Memory B cell (primary cell): Measurements from ENCODE around the gene NPS.

Experiments
- ATAC-seq: fragments of 150-1000 bp; cut with Tn5 transposase; 2 replicates; pipeline ENCODE4 v1.10.0; 2021; ENCODE audit warnings: low read depth, mild to moderate bottlenecking, moderate library complexity
- DNase-seq, 2 donors: peaks; one replicate each; pipeline ENCODE4 v3.0.0; 2022; ENCODE audit warnings: low spot score in 2 of 2
- H3K27ac Mint-ChIP-seq: one replicate; pipeline ENCODE4 v1.8.0; 2022; ENCODE audit warnings: mild to moderate bottlenecking, moderate library complexity, mixed read lengths
- H3K27me3 Mint-ChIP-seq: one replicate; pipeline ENCODE4 v1.8.0; 2022; ENCODE audit warnings: mixed read lengths
- H3K36me3 Mint-ChIP-seq: one replicate; pipeline ENCODE4 v1.8.0; 2022; ENCODE audit warnings: mild to moderate bottlenecking, mixed read lengths
- H3K4me1 Mint-ChIP-seq: one replicate; pipeline ENCODE4 v1.8.0; 2022; ENCODE audit warnings: mixed read lengths
- H3K4me3 Mint-ChIP-seq: one replicate; pipeline ENCODE4 v1.8.0; 2022; ENCODE audit warnings: mild to moderate bottlenecking, moderate library complexity, mixed read lengths
- H3K9me3 Mint-ChIP-seq: one replicate; pipeline ENCODE4 v1.8.0; 2022; ENCODE audit warnings: mixed read lengths

Gene NPS, protein sequence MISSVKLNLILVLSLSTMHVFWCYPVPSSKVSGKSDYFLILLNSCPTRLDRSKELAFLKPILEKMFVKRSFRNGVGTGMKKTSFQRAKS

DNA sequence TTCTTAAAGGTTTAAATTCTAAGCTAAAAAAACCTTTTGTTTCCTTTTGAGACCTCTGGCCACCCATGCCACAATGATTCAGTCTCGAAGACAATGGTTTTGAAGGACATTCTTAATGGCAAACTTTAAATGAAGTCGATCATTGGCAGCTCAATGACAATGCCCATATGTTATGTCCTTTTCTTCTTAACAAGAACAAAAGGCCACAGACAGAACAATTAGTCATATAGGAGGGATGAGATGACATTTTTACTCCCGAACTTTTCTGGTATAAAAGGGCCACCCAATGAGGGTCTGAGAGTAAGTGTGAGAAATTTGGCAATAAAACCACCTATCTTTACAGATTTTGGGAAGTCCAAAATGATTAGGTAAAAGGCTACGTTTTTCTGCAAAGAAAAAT, at the start of gene NPS:
Gene NPS, plus strand, starts transcription at position 301 of the 400 bp plus-strand sequence. Its CDS starts 60 bp downstream, at position 361.
- H3K36me3 Mint-ChIP-seq, result no peaks in the 10 kb centered on the region
- H3K27me3 Mint-ChIP-seq, result no peaks in the 10 kb centered on the region
- H3K4me3 Mint-ChIP-seq, result no peak within 1 kb of the TSS
- H3K27ac Mint-ChIP-seq, result no peak within 1 kb of the TSS
- peaks cover 13% of the 10 kb centered on the region for H3K9me3 Mint-ChIP-seq
- ATAC-seq (no peak), DNase-seq (no peak)
- no peaks in the 10 kb centered on the region for H3K4me1 Mint-ChIP-seq

- Mint-ChIP-seq H3K9me3 (peaks cover 2% of the 10 kb centered on the region), H3K4me3 (no peak overlapping the region), H3K4me1 (no peaks in the 10 kb centered on the region), H3K27me3 (no peaks in the 10 kb centered on the region), H3K36me3 (no peaks in the 10 kb centered on the region), H3K27ac (no peak overlapping the region)
- DNase-seq (no peak), ATAC-seq (no peak)
These were observed 49.0 kb upstream of the NPS start for GRCh38 chr10:127500127-127500526.

DNA sequence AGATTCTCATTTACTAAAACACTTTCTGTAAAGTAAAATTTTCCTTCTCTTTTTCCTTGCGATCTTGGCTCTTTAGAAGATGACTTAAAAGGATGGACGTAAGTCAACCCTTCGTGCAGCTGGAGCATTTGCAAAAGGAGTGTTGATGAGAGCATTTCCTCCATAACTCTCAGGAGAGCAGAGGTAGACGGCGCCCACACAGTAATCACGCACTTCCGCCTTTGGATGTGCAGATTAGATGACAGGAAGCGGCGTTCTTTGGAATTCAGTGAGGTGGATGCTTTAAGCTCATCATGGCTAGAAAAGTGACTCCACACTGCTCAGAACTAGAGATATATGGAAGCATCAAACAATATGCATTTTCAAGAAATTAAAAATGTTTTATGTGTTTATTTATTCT, 43.0 kb upstream of the NPS start:
- H3K9me3 Mint-ChIP-seq, result no peaks in the 10 kb centered on the region
- H3K4me1 Mint-ChIP-seq, result no peaks in the 10 kb centered on the region
- no peak overlapping the region for H3K27ac Mint-ChIP-seq
- DNase-seq (no peak), ATAC-seq (no peak)
- no peaks in the 10 kb centered on the region for H3K36me3 Mint-ChIP-seq
- no peak overlapping the region for H3K4me3 Mint-ChIP-seq
- H3K27me3 Mint-ChIP-seq, result no peaks in the 10 kb centered on the region

DNA sequence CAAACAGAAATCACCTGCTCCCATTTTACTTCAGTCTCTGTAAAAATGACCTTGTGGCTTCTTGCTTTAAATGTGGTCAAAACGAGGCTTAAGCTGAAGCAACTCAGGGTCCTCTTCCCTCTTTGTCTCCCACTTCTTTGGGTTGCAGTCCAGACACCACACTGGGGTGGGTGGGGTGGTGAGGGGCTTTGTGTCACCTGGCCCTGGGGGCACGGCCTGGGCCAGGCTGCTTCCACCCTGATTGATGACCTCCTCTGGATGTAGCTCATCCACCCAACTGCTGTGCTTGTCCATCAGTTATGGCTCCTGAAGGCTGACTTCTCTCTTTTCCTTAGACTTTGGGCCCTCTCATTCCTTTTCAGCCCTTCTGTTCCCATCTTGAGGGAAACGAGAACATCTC, 26.8 kb upstream of the NPS start:
- DNase-seq, result no peak
- no peak overlapping the region for H3K27ac Mint-ChIP-seq
- peaks cover 3% of the 10 kb centered on the region for H3K9me3 Mint-ChIP-seq
- no peak overlapping the region for H3K4me3 Mint-ChIP-seq
- no peaks in the 10 kb centered on the region for H3K4me1 Mint-ChIP-seq
- H3K27me3 Mint-ChIP-seq, result no peaks in the 10 kb centered on the region
- no peak for ATAC-seq
- no peaks in the 10 kb centered on the region for H3K36me3 Mint-ChIP-seq

- H3K36me3 Mint-ChIP-seq, result no peaks in the 10 kb centered on the region
- no peaks in the 10 kb centered on the region for H3K27me3 Mint-ChIP-seq
- no peak overlapping the region for H3K27ac Mint-ChIP-seq
- no peaks in the 10 kb centered on the region for H3K4me1 Mint-ChIP-seq
- H3K4me3 Mint-ChIP-seq, result no peak overlapping the region
- no peak for ATAC-seq
- no peak for DNase-seq
- peaks cover 5% of the 10 kb centered on the region for H3K9me3 Mint-ChIP-seq
These were observed 25.6 kb upstream of the NPS start for GRCh38 chr10:127523476-127523875.

GRCh38 chr10:127524229-127524628, 24.9 kb upstream of the NPS start:
- H3K4me3 Mint-ChIP-seq, result no peak overlapping the region
- no peaks in the 10 kb centered on the region for H3K27me3 Mint-ChIP-seq
- H3K9me3 Mint-ChIP-seq, result peaks cover 7% of the 10 kb centered on the region
- no peak for DNase-seq
- H3K4me1 Mint-ChIP-seq, result no peaks in the 10 kb centered on the region
- no peak overlapping the region for H3K27ac Mint-ChIP-seq
- no peak for ATAC-seq
- H3K36me3 Mint-ChIP-seq, result no peaks in the 10 kb centered on the region

GRCh38 chr10:127524908-127525665, 24.0 kb upstream of the NPS start:
- H3K4me1 Mint-ChIP-seq, result no peaks in the 10 kb centered on the region
- ATAC-seq (no peak), DNase-seq (no peak)
- H3K27ac Mint-ChIP-seq, result no peak overlapping the region
- H3K36me3 Mint-ChIP-seq, result no peaks in the 10 kb centered on the region
- H3K27me3 Mint-ChIP-seq, result no peaks in the 10 kb centered on the region
- peaks cover 5% of the 10 kb centered on the region for H3K9me3 Mint-ChIP-seq
- H3K4me3 Mint-ChIP-seq, result no peak overlapping the region

- no peaks in the 10 kb centered on the region for H3K27me3 Mint-ChIP-seq
- no peak overlapping the region for H3K27ac Mint-ChIP-seq
- no peaks in the 10 kb centered on the region for H3K36me3 Mint-ChIP-seq
- H3K9me3 Mint-ChIP-seq, result peaks cover 4% of the 10 kb centered on the region
- ATAC-seq, result no peak
- no peaks in the 10 kb centered on the region for H3K4me1 Mint-ChIP-seq
- H3K4me3 Mint-ChIP-seq, result no peak overlapping the region
- no peak for DNase-seq
These were observed 23.4 kb upstream of the NPS start for GRCh38 chr10:127525686-127526085.

DNA sequence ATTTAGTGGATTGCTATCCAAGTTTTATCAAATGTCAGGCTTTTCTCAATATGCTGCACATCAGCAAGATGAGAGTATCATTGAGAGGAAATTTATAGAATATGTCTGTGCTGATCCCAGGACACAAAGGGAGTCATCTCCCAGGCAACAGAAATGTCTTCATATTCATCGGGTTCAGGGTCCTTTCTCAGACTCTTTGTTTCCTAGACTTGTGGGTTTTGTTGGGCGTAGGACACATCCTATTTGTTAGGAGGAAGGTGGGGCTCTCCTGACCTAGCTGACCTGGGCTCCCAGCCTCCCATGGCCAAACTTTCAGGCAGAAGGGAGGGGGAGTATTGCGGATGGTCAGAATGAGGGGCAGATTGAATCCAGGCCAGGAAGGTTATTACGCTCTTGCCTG, 22.9 kb upstream of the NPS start:
- no peak for ATAC-seq

DNA sequence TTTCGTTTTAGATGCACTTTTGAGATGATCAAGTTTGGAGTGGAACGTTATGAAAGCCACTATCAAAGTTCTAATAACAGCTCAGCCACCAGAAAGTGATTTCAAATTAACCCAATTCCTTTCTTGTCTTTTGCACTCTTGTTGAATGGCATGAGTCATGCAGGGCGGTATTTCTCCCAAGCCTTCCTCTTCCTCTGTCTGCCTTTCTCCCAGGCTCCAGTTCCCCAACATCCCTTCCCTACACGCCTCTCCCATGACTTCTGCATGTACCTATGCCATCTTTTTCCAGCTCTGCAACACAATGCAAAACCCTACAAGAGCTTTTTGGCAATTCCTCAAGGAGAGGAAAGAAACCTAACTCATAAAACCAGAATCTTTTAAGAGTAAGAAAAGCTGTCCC, 21.8 kb upstream of the NPS start:
- no peaks in the 10 kb centered on the region for H3K27me3 Mint-ChIP-seq
- ATAC-seq, result no peak
- H3K4me3 Mint-ChIP-seq, result no peak overlapping the region
- DNase-seq, result no peak
- peaks cover 4% of the 10 kb centered on the region for H3K9me3 Mint-ChIP-seq
- H3K4me1 Mint-ChIP-seq, result no peaks in the 10 kb centered on the region
- H3K36me3 Mint-ChIP-seq, result no peaks in the 10 kb centered on the region
- H3K27ac Mint-ChIP-seq, result no peak overlapping the region

More for the DNA sequence above, 22.9 kb upstream of the NPS start:
- Mint-ChIP-seq H3K27ac (no peak overlapping the region), H3K9me3 (peaks cover 4% of the 10 kb centered on the region), H3K27me3 (no peaks in the 10 kb centered on the region), H3K36me3 (no peaks in the 10 kb centered on the region), H3K4me1 (no peaks in the 10 kb centered on the region), H3K4me3 (no peak overlapping the region)
- no peak for DNase-seq

GRCh38 chr10:127527891-127528290, 21.2 kb upstream of the NPS start:
- DNase-seq (no peak), ATAC-seq (no peak)
- Mint-ChIP-seq H3K4me1 (no peaks in the 10 kb centered on the region), H3K27ac (no peak overlapping the region), H3K4me3 (no peak overlapping the region), H3K36me3 (no peaks in the 10 kb centered on the region), H3K27me3 (no peaks in the 10 kb centered on the region), H3K9me3 (peaks cover 4% of the 10 kb centered on the region)

- Mint-ChIP-seq H3K27me3 (no peaks in the 10 kb centered on the region), H3K4me3 (no peak overlapping the region), H3K4me1 (no peaks in the 10 kb centered on the region), H3K36me3 (no peaks in the 10 kb centered on the region), H3K27ac (no peak overlapping the region), H3K9me3 (peaks cover 4% of the 10 kb centered on the region)
- DNase-seq (no peak), ATAC-seq (no peak)
These were observed 16.9 kb upstream of the NPS start for GRCh38 chr10:127532193-127532592.

GRCh38 chr10:127532659-127533058, 16.4 kb upstream of the NPS start:
- H3K27ac Mint-ChIP-seq, result no peak overlapping the region
- DNase-seq, result no peak
- no peak overlapping the region for H3K4me3 Mint-ChIP-seq

DNA sequence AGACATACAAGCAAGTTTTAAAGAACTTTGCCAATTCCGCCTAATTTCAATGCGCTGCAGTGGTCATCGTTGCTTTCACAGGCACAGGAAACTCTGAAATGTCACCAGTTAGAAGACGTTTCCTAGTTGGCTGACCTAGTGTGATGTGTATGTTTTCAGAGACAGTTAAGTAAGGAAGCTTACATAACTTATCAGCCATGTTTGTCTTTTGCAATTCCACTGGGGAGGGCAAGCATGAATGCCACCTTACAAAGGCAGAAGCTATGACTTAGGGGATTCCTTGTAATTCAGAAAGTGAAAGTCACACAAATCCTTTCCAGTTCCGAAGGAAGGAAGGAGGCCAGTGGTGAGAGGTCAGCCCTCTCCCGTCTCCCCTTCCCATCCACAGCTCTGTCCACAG, 15.0 kb upstream of the NPS start:
- Mint-ChIP-seq H3K27me3 (no peaks in the 10 kb centered on the region), H3K4me1 (no peaks in the 10 kb centered on the region), H3K36me3 (no peaks in the 10 kb centered on the region), H3K4me3 (no peak overlapping the region), H3K9me3 (peaks cover 2% of the 10 kb centered on the region), H3K27ac (no peak overlapping the region)
- no peak for ATAC-seq
- DNase-seq, result no peak

More at GRCh38 chr10:127532659-127533058, 16.4 kb upstream of the NPS start:
- H3K27me3 Mint-ChIP-seq, result no peaks in the 10 kb centered on the region
- no peaks in the 10 kb centered on the region for H3K4me1 Mint-ChIP-seq
- no peaks in the 10 kb centered on the region for H3K36me3 Mint-ChIP-seq
- peaks cover 2% of the 10 kb centered on the region for H3K9me3 Mint-ChIP-seq
- ATAC-seq, result no peak

- Mint-ChIP-seq H3K36me3 (no peaks in the 10 kb centered on the region), H3K27ac (no peak overlapping the region), H3K4me1 (no peaks in the 10 kb centered on the region), H3K9me3 (no peaks in the 10 kb centered on the region), H3K27me3 (no peaks in the 10 kb centered on the region), H3K4me3 (no peak overlapping the region)
- DNase-seq, result no peak
- no peak for ATAC-seq
These were observed 14.6 kb upstream of the NPS start for GRCh38 chr10:127534496-127534895.
